Measurements from ENCODE around the gene CSPG4. TPM values are rescaled to one million over a fixed set of nuclear protein-coding genes. Genes with fewer than 3 reads are reported as not detected.
A peak's percentile ranks its signal among the peaks of the same experiment; 100 is the strongest.
"Not testable (repeated sequence)": the region's sequence is repeated elsewhere in the genome, so short reads cannot be mapped to it uniquely, and the experiment has no call there.

Gene CSPG4
- total RNA-seq, 1 donor from 2014 or later = 15.0 TPM

- Histone ChIP-seq H3K9me3 (no peaks in the 10 kb centered on the region), H3K4me3 (no peak overlapping the region), H3K27me3 (ENCODE audit: low read depth) (no peaks in the 10 kb centered on the region), H3K4me1 (peaks cover 38% of the 10 kb centered on the region), H3K27ac (peak overlapping the region; percentile 18), H3K36me3 (no peaks in the 10 kb centered on the region)
- ATAC-seq = peak; percentile 59 to 72
- DNase-seq = no peak
- intact Hi-C loops (cut with DNase I) = no loop called here
- TF ChIP-seq CTCF (IDR thresholded peaks at IDR 0.05) = peak; percentile 33
These were observed 18.1 kb downstream of the CSPG4 start for GRCh38 chr15:75694241-75695182.

GRCh38 chr15:75693501-75694240 lies 19.0 kb downstream of the CSPG4 start:
- DNase-seq (no peak), ATAC-seq (no peak)
- H3K36me3 ChIP-seq = no peaks in the 10 kb centered on the region
- no peaks in the 10 kb centered on the region for H3K27me3 ChIP-seq (ENCODE audit: low read depth)
- no peaks in the 10 kb centered on the region for H3K9me3 ChIP-seq
- H3K27ac ChIP-seq = peak overlapping the region; percentile 18
- intact Hi-C loops (cut with DNase I) = no loop called here
- no peak for TF ChIP-seq CTCF (IDR thresholded peaks at IDR 0.05)
- H3K4me1 ChIP-seq = peaks cover 31% of the 10 kb centered on the region
- H3K4me3 ChIP-seq = no peak overlapping the region

- H3K9me3 ChIP-seq; H3K27ac ChIP-seq; H3K27me3 ChIP-seq (ENCODE audit: low read depth); H3K36me3 ChIP-seq; ATAC-seq; intact Hi-C loops (cut with DNase I); DNase-seq; H3K4me3 ChIP-seq: not testable (repeated sequence)
- H3K4me1 ChIP-seq = peaks cover 31% of the 10 kb centered on the region
These were observed 19.6 kb downstream of the CSPG4 start for GRCh38 chr15:75693028-75693427.

- H3K4me3 ChIP-seq; H3K36me3 ChIP-seq; ATAC-seq; H3K27me3 ChIP-seq (ENCODE audit: low read depth); intact Hi-C loops (cut with DNase I); H3K9me3 ChIP-seq; DNase-seq; H3K27ac ChIP-seq: not testable (repeated sequence)
- peaks cover 31% of the 10 kb centered on the region for H3K4me1 ChIP-seq
These were observed 20.3 kb downstream of the CSPG4 start for GRCh38 chr15:75692311-75692710.

- intact Hi-C loops (cut with DNase I); ATAC-seq; H3K36me3 ChIP-seq; H3K27ac ChIP-seq; DNase-seq; H3K9me3 ChIP-seq; H3K4me3 ChIP-seq; H3K27me3 ChIP-seq (ENCODE audit: low read depth): not testable (repeated sequence)
- H3K4me1 ChIP-seq = peaks cover 13% of the 10 kb centered on the region
These were observed 23.2 kb downstream of the CSPG4 start for GRCh38 chr15:75689429-75689828.

- Histone ChIP-seq H3K4me3 (no peak overlapping the region), H3K27ac (no peak overlapping the region), H3K36me3 (no peaks in the 10 kb centered on the region), H3K4me1 (peaks cover 8% of the 10 kb centered on the region), H3K9me3 (no peaks in the 10 kb centered on the region), H3K27me3 (ENCODE audit: low read depth) (no peaks in the 10 kb centered on the region)
- intact Hi-C loops (cut with DNase I) = no loop called here
- DNase-seq (no peak), ATAC-seq (no peak)
- TF ChIP-seq CTCF (IDR thresholded peaks at IDR 0.05) = no peak
These were observed 23.8 kb downstream of the CSPG4 start for GRCh38 chr15:75688831-75689230.

GRCh38 chr15:75688278-75688557 lies 24.4 kb downstream of the CSPG4 start:
- no peak overlapping the region for H3K4me3 ChIP-seq
- intact Hi-C loops (cut with DNase I) = no loop called here
- ATAC-seq = no peak
- no peaks in the 10 kb centered on the region for H3K36me3 ChIP-seq
- peaks cover 8% of the 10 kb centered on the region for H3K4me1 ChIP-seq
- H3K27ac ChIP-seq = no peak overlapping the region
- H3K9me3 ChIP-seq = no peaks in the 10 kb centered on the region
- no peak for TF ChIP-seq CTCF (IDR thresholded peaks at IDR 0.05)
- no peak for DNase-seq
- no peaks in the 10 kb centered on the region for H3K27me3 ChIP-seq (ENCODE audit: low read depth)

Measured in lower lobe of right lung (tissue), 2 donors.